Testis (tissue), 5 donors: ENCODE results near the gene EIF3M. TPM values are rescaled to one million over a fixed set of nuclear protein-coding genes. Genes with fewer than 3 reads are reported as not detected.

ENCODE experiments used
- DNase-seq: peaks from one replicate; pipeline ENCODE4 v3.0.0-alpha.2; 2019
- H3K27ac ChIP-seq, 2 donors: fragments of 200-600 bp; sonication (generic); one replicate each; pipeline ENCODE4 v1.5.1; 2019
- H3K27me3 ChIP-seq: fragments of 200-600 bp; sonication (generic); one replicate; pipeline ENCODE4 v1.5.1; 2019
- H3K36me3 ChIP-seq: fragments of 200-600 bp; sonication (generic); one replicate; pipeline ENCODE4 v1.5.1; 2017; ENCODE audit warnings: low read depth; ENCODE audit errors: missing control alignments
- H3K4me1 ChIP-seq: fragments of 200-600 bp; sonication (generic); one replicate; pipeline ENCODE4 v1.5.1; 2019
- H3K4me3 ChIP-seq, 2 donors: fragments of 200-600 bp; sonication (generic); one replicate each; pipeline ENCODE4 v1.5.1; 2017 to 2019
- H3K9me3 ChIP-seq: fragments of 200-600 bp; sonication (generic); one replicate; pipeline ENCODE4 v1.5.1; 2017
- CTCF ChIP-seq, 3 experiments: fragments of 450-650 bp in 2 of 3; fragments of 200-600 bp in 1 of 3; sonication (generic) in 1 of 3; IDR thresholded peaks; one replicate each; pipeline ENCODE4 v1.5.1; 2016 to 2019; ENCODE audit warnings: antibody characterized with exemption in 3 of 3, mild to moderate bottlenecking in 2 of 3, moderate library complexity in 1 of 3
- POLR2A ChIP-seq: fragments of 450-650 bp; IDR thresholded peaks from one replicate; pipeline ENCODE4 v1.6.1; 2017; ENCODE audit warnings: antibody characterized with exemption, mild to moderate bottlenecking, moderate library complexity
- whole genome bisulfite sequencing, 2 donors: methylation state at CpG; one replicate each; pipeline ENCODE4 v1.1.5; 2018; 5-methylcytosine and 5-hydroxymethylcytosine counted together
- intact Hi-C: fragments of 100-400 bp; cut with DNase I; formaldehyde crosslinking; loops from one replicate; pipeline ENCODE4 v1.15.1; 2023; ENCODE audit warnings: low total_unique reads
- long read RNA-seq, 2 donors: transcript quantifications; one replicate each; lab custom pipeline, GENCODE V29; 2026
- polyA plus RNA-seq: library from polyadenylated mRNA; stranded (reverse); fragments of 350-450 nt; fragmentation: Illumina TruSeq; extraction: RNeasy Lipid Tissue Mini Kit (QIAGEN cat#74804); gene quantifications from one replicate; pipeline ENCODE4 v1.2.3, GENCODE V29; 2014; ENCODE audit warnings: low read depth, low replicate concordance; ENCODE audit not compliant: insufficient read depth
- total RNA-seq, 2 donors: library from RNA; depleted of rRNA; stranded (reverse); fragments of >200 nt; gene quantifications; one replicate each; pipeline ENCODE4 v1.2.3, GENCODE V29; 2016

The EIF3M gene
- total RNA-seq: 100 to 1,000 TPM; 221 to 369 TPM
- polyA plus RNA-seq: 228 TPM
- long read RNA-seq, donor 1, full-length matches to known transcripts: 153 of 199 reads
- long read RNA-seq, donor 1, partial matches to known transcripts: 46 of 199 reads
- long read RNA-seq, donor 1, other reads (novel, unspliced or antisense): 0 of 199 reads
- long read RNA-seq, donor 2, full-length matches to known transcripts: 102 of 123 reads
- long read RNA-seq, donor 2, partial matches to known transcripts: 21 of 123 reads
- long read RNA-seq, donor 2, other reads (novel, unspliced or antisense): 0 of 123 reads

- WGBS, 2 donors: 1% methylated on average over 27 to 51 of the region's 70 CpGs
- H3K27me3 ChIP-seq: no peaks in the 10 kb centered on the region
- TF ChIP-seq POLR2A (no peak), CTCF (IDR thresholded peaks at IDR 0.05) (no peak)
- intact Hi-C loops: no loop called here
- peak; percentile 98 for DNase-seq
- H3K36me3 ChIP-seq: no peaks in the 10 kb centered on the region
- H3K4me1 ChIP-seq: peaks cover 20% of the 10 kb centered on the region
- no peaks in the 10 kb centered on the region for H3K9me3 ChIP-seq
- peak within 1 kb of the TSS; percentile 80 to 83 for H3K27ac ChIP-seq
- peak within 1 kb of the TSS; percentile 87 for H3K4me3 ChIP-seq
These were observed at the start of gene EIF3M for GRCh38 chr11:32583459-32584271. EIF3M (plus strand) TSS chr11:32583831; CDS start chr11:32583888, 57 bp downstream.

- H3K36me3 ChIP-seq: no peaks in the 10 kb centered on the region
- 96 to 99% methylated on average over 7 of the region's 7 CpGs for WGBS, 2 donors
- H3K4me3 ChIP-seq: no peak overlapping the region
- TF ChIP-seq POLR2A: no peak
- TF ChIP-seq CTCF (IDR thresholded peaks at IDR 0.05): no peak
- DNase-seq: no peak
- H3K27me3 ChIP-seq: no peaks in the 10 kb centered on the region
- no peaks in the 10 kb centered on the region for H3K9me3 ChIP-seq
- no peaks in the 10 kb centered on the region for H3K4me1 ChIP-seq
- intact Hi-C loops: no loop called here
- H3K27ac ChIP-seq: no peak overlapping the region
These were observed 44.8 kb upstream of the EIF3M start for GRCh38 chr11:32538804-32539203.

DNA sequence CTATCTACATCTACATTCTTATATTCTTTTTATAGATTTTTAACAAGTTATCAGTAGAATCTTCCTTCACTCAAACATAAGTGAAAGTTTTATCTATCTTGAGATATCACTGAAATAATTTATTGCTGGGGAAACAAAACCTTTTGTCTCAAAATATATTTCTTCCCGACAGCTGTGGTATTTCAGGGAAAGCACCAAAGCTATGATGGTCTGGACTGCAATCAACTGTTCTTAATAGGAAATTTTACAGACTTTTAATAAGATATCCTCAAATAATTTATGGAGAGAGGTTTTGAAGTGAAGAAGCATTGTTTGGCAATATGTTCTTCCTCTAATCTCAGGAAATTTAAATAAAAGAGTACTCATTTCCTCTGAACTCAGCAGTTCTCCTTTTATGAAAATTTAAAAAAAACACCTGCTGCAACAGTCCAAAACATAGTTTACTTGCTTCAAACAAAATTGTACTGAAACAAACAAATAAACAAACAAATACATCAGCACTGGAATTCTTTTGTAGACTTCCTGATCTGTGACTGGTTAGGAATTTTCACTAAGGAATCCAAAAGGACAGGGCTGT is 33.9 kb upstream of the EIF3M start:
- intact Hi-C loops: no loop called here
- Histone ChIP-seq H3K9me3 (no peaks in the 10 kb centered on the region), H3K27ac (no peak overlapping the region), H3K36me3 (no peaks in the 10 kb centered on the region), H3K27me3 (no peaks in the 10 kb centered on the region), H3K4me3 (no peak overlapping the region), H3K4me1 (no peaks in the 10 kb centered on the region)
- no peak for DNase-seq
- TF ChIP-seq POLR2A (no peak), CTCF (IDR thresholded peaks at IDR 0.05) (no peak)
- whole genome bisulfite sequencing, 2 donors: 47 to 58% methylated on average over 1 of the region's 1 CpG

DNA sequence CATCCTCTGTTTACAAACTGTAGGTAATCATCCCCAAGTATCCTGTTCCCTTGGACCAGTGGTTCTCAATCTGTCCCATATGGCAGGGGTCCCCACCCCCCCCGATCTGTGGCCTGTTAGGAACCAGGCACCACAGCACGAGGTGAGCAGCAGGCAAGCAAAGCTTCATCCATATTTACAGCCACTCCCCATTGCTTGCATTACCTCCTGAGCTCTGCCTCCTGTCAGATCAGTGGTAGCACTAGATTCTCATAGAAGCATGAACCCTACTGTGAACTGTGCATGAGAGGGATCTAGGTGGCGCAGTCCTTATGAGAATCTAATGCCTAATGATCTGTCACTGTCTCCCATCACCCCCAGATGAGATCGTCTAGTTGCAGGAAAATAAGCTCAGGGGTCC is 33.4 kb upstream of the EIF3M start:
- Histone ChIP-seq H3K4me1 (no peaks in the 10 kb centered on the region), H3K4me3 (no peak overlapping the region), H3K27ac (no peak overlapping the region), H3K27me3 (no peaks in the 10 kb centered on the region), H3K9me3 (no peaks in the 10 kb centered on the region), H3K36me3 (no peaks in the 10 kb centered on the region)
- DNase-seq: no peak
- TF ChIP-seq CTCF (IDR thresholded peaks at IDR 0.05) (no peak), POLR2A (no peak)
- intact Hi-C loops: no loop called here
- 88 to 93% methylated on average over 4 of the region's 4 CpGs for WGBS, 2 donors
